Lung (tissue), 12 donors: ENCODE data around the gene COL4A2. TPM values are rescaled to one million over a fixed set of nuclear protein-coding genes. Genes with fewer than 3 reads are reported as not detected.

ENCODE experiments used
- ATAC-seq: fragments of 200-7000 bp; cut with Tn5 transposase; one replicate; pipeline ENCODE4 v1.9.1; 2020; ENCODE audit warnings: moderate number of reproducible peaks; ENCODE audit not compliant: insufficient read depth, low FRiP score
- DNase-seq, 3 donors: peaks; one replicate each; pipeline ENCODE4 v3.0.0-alpha.2; 2013 to 2017
- H3K27ac ChIP-seq, 2 donors: one replicate each; pipeline ENCODE4 v1.5.1; 2013; ENCODE audit warnings: mild to moderate bottlenecking in 2 of 2, moderate library complexity in 2 of 2, control low read depth in 1 of 2, inconsistent platforms in 1 of 2, low read depth in 1 of 2, low read length in 1 of 2
- H3K27me3 ChIP-seq, 3 donors: one replicate each; pipeline ENCODE4 v1.5.1; 2013; ENCODE audit warnings: low read length in 2 of 3; ENCODE audit not compliant: control insufficient read depth in 3 of 3, insufficient read depth in 3 of 3
- H3K36me3 ChIP-seq, 4 donors: one replicate each; pipeline ENCODE4 v1.5.1; 2013; ENCODE audit warnings: low read length in 4 of 4, mild to moderate bottlenecking in 1 of 4, moderate library complexity in 1 of 4; ENCODE audit not compliant: control insufficient read depth in 4 of 4, insufficient read depth in 4 of 4
- H3K4me1 ChIP-seq, 5 donors: one replicate each; pipeline ENCODE4 v1.5.1; 2013; ENCODE audit warnings: low read length in 5 of 5, mild to moderate bottlenecking in 2 of 5, moderate library complexity in 1 of 5; ENCODE audit not compliant: control insufficient read depth in 5 of 5, insufficient read depth in 5 of 5
- H3K4me3 ChIP-seq: one replicate; pipeline ENCODE4 v1.5.1; 2013; ENCODE audit warnings: mild to moderate bottlenecking, control low read depth, moderate library complexity
- H3K9ac ChIP-seq, 2 donors: one replicate each; pipeline ENCODE4 v1.5.1; 2013; ENCODE audit warnings: low read length in 2 of 2, control low read depth in 1 of 2; ENCODE audit not compliant: insufficient read depth in 1 of 2
- H3K9me3 ChIP-seq, 4 donors: one replicate each; pipeline ENCODE4 v1.5.1; 2013; ENCODE audit warnings: low read length in 3 of 4, mild to moderate bottlenecking in 1 of 4, moderate library complexity in 1 of 4; ENCODE audit not compliant: control insufficient read depth in 4 of 4, insufficient read depth in 3 of 4
- WGBS, 2 donors: extraction: QIAGEN DNeasy Blood & Tissue Kit; methylation state at CpG; one replicate each; pipeline ENCODE4 v1.1.7; 2013; 5-methylcytosine and 5-hydroxymethylcytosine counted together
- polyA plus RNA-seq, 2 donors: library from polyadenylated mRNA; stranded (reverse); fragments of 200-250 nt; gene quantifications; one replicate each; pipeline ENCODE4 v1.2.1, GENCODE V29; 2013
- total RNA-seq, 2 donors: library from RNA; depleted of rRNA in 1 of 2; stranded (reverse); fragments of >200 nt in 1 of 2; gene quantifications; one replicate each; pipeline ENCODE4 v1.2.1, GENCODE V29; 2014 to 2021
- TF ChIP-seq, protein P1 (sequence below): IDR thresholded peaks from 2 replicates; pipeline ENCODE4 v1.5.1; 2012; ENCODE audit warnings: mild to moderate bottlenecking; ENCODE audit errors: control extremely low read depth, extremely low read depth
- donor health status: control.
- donor health status: control.
- donor health status: Bipolar disorder and iron deficiency.
- donor health status: healthy.
- donor health status: DM: yes; HTN: yes; CAD: no.

The COL4A2 gene
- total and polyA plus RNA-seq, 4 donors = 169 to 627 (median 339) TPM

DNA sequence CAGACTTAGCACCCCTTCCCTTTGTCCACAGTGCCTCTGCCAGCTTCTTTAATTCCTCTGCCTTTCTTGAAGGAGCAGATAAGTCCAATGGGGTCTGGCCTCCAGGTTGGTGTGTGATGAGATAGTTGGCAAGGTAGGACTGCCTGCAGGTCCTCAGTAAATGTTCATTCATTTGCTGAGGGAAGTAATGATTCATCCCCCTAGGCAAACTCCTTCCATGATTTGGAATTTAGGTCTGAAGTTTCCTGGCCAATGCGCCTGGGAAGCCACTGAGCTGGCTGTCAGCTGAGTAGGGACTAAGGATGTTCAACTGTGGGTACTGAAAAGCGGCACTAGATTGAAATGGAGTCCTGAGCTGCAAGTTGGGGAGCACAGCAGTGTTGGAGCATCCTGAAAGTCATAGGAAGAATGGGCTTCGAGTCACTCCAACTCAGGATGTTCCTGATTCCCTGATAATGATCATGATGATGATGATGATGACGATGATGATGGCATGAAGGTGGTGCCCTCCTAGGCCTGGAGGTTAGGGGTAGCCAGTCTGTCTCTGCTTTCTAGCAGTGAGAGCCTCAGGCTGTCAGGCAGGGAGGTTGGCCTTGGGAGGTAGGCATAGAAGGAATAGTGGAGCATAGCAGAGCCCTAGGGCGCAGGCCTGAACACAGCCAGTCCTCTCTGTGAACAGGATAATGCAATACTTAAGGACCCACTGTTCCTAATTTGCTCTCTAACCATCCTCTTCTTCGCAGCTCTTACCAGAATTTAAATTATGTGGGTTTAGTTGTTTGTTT is 44.7 kb downstream of the COL4A2 start:
- no peak overlapping the region for H3K4me3 ChIP-seq
- no peaks in the 10 kb centered on the region for H3K9me3 ChIP-seq
- peak overlapping the region in 1 of 2 donors; percentile 54 for H3K27ac ChIP-seq
- no peaks in the 10 kb centered on the region for H3K36me3 ChIP-seq
- peaks cover 0 to 30% (median 6%) of the 10 kb centered on the region in 5 donors for H3K4me1 ChIP-seq
- H3K27me3 ChIP-seq = no peaks in the 10 kb centered on the region
- TF ChIP-seq, protein P1, sequence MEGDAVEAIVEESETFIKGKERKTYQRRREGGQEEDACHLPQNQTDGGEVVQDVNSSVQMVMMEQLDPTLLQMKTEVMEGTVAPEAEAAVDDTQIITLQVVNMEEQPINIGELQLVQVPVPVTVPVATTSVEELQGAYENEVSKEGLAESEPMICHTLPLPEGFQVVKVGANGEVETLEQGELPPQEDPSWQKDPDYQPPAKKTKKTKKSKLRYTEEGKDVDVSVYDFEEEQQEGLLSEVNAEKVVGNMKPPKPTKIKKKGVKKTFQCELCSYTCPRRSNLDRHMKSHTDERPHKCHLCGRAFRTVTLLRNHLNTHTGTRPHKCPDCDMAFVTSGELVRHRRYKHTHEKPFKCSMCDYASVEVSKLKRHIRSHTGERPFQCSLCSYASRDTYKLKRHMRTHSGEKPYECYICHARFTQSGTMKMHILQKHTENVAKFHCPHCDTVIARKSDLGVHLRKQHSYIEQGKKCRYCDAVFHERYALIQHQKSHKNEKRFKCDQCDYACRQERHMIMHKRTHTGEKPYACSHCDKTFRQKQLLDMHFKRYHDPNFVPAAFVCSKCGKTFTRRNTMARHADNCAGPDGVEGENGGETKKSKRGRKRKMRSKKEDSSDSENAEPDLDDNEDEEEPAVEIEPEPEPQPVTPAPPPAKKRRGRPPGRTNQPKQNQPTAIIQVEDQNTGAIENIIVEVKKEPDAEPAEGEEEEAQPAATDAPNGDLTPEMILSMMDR = no peak
- no peak overlapping the region for H3K9ac ChIP-seq
- no peak for DNase-seq
- WGBS, 2 donors = 88 to 94% methylated on average over 6 of the region's 6 CpGs
- no peak for ATAC-seq

DNA sequence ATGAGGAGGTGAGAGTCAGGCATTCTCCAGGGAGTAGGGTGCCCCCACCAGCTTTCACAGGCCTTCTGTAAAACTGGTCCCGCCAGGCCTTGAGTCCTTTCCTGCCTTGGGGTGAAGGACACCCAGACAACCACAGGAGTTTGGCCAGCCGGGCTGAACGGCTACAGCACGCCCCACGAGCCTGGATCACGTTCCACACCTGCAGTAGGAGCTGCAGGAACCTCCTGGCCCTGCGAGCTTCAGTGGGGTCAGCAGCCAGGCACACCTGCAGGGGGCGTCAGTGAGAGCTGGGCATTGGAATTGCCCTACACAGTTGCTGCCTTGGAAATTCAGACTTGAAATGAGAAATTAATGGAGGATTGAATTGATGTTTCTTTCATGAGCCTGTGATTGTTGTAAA is 45.7 kb downstream of the COL4A2 start:
- Histone ChIP-seq H3K27ac (peak overlapping the region in 1 of 2 donors; percentile 40), H3K9me3 (no peaks in the 10 kb centered on the region), H3K36me3 (peaks cover 0 to 1% (median 0%) of the 10 kb centered on the region in 4 donors), H3K4me1 (peaks cover 0 to 21% (median 6%) of the 10 kb centered on the region in 5 donors), H3K9ac (no peak overlapping the region), H3K4me3 (no peak overlapping the region), H3K27me3 (no peaks in the 10 kb centered on the region)
- TF ChIP-seq, protein P1 = no peak
- WGBS, 2 donors = 84 to 85% methylated on average over 8 of the region's 8 CpGs
- ATAC-seq (no peak), DNase-seq (no peak)

DNA sequence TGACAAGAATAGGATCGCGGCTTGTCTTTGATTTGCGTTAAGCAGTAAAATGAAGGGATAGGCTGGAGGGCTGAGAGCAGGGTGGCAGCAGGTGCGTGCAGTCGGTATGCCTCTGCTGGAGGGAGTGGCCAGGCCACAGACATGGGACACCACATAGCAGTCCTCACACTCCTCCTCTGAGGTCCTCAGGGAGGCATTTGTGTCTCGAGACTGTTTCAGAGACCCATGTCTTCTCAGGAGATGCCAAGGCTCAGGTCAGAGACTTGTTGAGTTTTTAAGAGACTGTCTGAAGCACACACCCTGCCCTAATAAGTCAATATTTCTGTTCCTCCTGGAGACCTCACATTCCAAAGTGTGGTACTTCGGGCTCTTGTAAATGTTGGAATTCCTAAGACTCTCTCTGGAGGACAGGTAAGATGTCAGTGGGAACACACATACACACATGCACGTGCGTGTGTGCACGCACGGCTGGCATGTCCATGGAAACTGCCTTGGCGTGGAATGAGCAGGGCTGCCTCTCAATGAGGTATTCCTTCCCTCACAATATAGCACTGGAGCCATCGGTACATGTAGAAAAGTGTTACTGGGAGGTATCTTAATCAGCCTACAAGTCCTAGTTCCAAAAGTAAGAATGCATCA is 46.4 kb downstream of the COL4A2 start:
- Histone ChIP-seq H3K27me3 (no peaks in the 10 kb centered on the region), H3K4me3 (no peak overlapping the region), H3K9ac (no peak overlapping the region), H3K4me1 (peaks cover 0 to 20% (median 6%) of the 10 kb centered on the region in 5 donors), H3K27ac (no peak overlapping the region), H3K36me3 (peaks cover 0 to 4% (median under 1%) of the 10 kb centered on the region in 4 donors), H3K9me3 (no peaks in the 10 kb centered on the region)
- no peak for DNase-seq
- TF ChIP-seq, protein P1 = no peak
- WGBS, 2 donors = 69 to 89% methylated on average over 13 of the region's 13 CpGs
- ATAC-seq = peak; percentile 43
